Inferior parietal cortex (tissue), 1 donor: ENCODE measurements around the gene C4orf50.
"Not testable (repeated sequence)": the region's sequence is repeated elsewhere in the genome, so short reads cannot be mapped to it uniquely, and the experiment has no call there.

Source experiments
- DNase-seq: peaks from one replicate; pipeline ENCODE4 v3.0.0-alpha.2; 2016; ENCODE audit errors: extremely low spot score

Gene C4orf50

GRCh38 chr4:6017030-6017429 is 1.2 kb downstream of the C4orf50 start:
- DNase-seq: no peak

GRCh38 chr4:6013564-6013963 is 4.7 kb downstream of the C4orf50 start:
- no peak for DNase-seq

- DNase-seq: no peak
Measured at GRCh38 chr4:6012200-6012599, 6.0 kb downstream of the C4orf50 start.

- peak; percentile 52 for DNase-seq
Measured at GRCh38 chr4:6011686-6012085, 6.5 kb downstream of the C4orf50 start.

GRCh38 chr4:6011271-6011671 is 7.0 kb downstream of the C4orf50 start:
- no peak for DNase-seq

GRCh38 chr4:6010789-6011188 is 7.4 kb downstream of the C4orf50 start:
- no peak for DNase-seq

- no peak for DNase-seq
Measured at GRCh38 chr4:6009452-6009851, 8.8 kb downstream of the C4orf50 start.

GRCh38 chr4:6008766-6009385 is 9.4 kb downstream of the C4orf50 start:
- DNase-seq: no peak

GRCh38 chr4:6008092-6008551 is 10.1 kb downstream of the C4orf50 start:
- DNase-seq: no peak

- no peak for DNase-seq
Measured at GRCh38 chr4:6005175-6005574, 13.1 kb downstream of the C4orf50 start.

- not testable (repeated sequence) for DNase-seq
Measured at GRCh38 chr4:6003485-6003884, 14.7 kb downstream of the C4orf50 start.

- DNase-seq: no peak
Measured at GRCh38 chr4:6002926-6003325, 15.3 kb downstream of the C4orf50 start.

- DNase-seq: no peak
Measured at GRCh38 chr4:6002492-6002833, 15.8 kb downstream of the C4orf50 start.

- no peak for DNase-seq
Measured at GRCh38 chr4:6001680-6002491, 16.3 kb downstream of the C4orf50 start.

GRCh38 chr4:5999830-6000365 is 18.3 kb downstream of the C4orf50 start:
- no peak for DNase-seq

- no peak for DNase-seq
Measured at GRCh38 chr4:5999356-5999755, 18.9 kb downstream of the C4orf50 start.

- peak; percentile 79 for DNase-seq
Measured at GRCh38 chr4:5998333-5998936, 19.8 kb downstream of the C4orf50 start.

- DNase-seq: no peak
Measured at GRCh38 chr4:5996641-5997040, 21.6 kb downstream of the C4orf50 start.

GRCh38 chr4:5995901-5996623 is 22.2 kb downstream of the C4orf50 start:
- DNase-seq: no peak

GRCh38 chr4:5993876-5994811 is 24.1 kb downstream of the C4orf50 start:
- DNase-seq: no peak

- DNase-seq: not testable (repeated sequence)
Measured at GRCh38 chr4:5993346-5993745, 24.9 kb downstream of the C4orf50 start.
